ENCODE measurements around the gene RET.
"Not testable (repeated sequence)": the region's sequence is repeated elsewhere in the genome, so short reads cannot be mapped to it uniquely, and the experiment has no call there.

RET gene

DNA sequence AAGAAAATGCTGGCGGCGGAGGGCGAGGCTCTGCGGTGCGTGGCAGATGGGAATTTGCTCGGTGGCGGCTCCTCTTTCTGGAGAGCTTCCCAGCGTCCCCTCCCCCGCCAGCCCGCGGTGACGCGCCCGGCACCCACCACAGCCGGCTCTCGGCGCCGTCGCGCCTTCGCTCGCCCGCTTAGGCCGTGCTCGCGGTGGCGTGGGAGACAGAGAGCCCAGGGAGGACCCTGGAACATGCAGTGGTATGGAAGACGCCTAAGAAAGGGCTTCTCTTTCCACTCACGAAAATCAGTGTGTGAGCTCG lies 60.8 kb downstream of the RET start:
- DNase-seq: peak; percentile 33
- in situ Hi-C loops (cut with HindIII; ENCODE audit: low pct_ligation_motif_present, low pct_unique_long_range_greater_than_20kb, low sequenced_read_pairs): no loop called here

DNA sequence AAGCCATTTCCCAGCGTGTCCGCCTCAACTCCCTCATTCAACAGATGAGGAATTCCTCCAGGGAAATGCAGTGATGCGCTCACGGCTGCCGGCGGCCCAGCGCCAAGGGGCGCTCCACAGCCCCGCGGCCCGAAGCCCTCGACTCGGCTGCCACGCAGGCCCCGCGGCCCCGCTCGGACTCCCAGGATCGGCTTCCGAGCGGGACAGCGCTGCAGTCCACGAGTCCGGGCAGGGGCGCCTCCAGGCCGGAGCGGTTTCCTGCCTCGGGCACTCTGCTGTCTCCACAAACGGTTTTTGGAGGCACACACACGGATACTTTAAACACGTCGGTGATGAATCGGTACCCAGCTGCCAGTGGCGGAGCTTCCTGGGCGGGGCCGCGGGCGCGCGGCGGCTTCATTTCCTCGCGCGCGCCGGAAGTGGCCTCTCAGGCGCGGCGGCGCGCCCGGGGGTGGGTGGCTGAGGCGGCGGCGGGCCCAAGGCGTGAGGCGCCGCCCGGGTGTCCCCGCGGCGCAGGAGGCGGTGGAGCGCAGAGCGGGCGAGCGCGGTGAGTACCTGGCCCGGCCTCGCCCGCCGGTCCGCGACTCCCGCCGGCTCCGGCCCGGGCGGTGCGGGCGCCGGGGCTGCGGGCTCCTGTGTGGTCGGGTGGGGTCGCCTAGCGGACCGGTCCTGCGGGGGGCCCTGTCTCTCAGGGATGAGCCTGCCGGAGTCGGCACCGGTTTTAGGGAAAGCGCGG lies 61.3 kb downstream of the RET start, which contains the start of gene CSGALNACT2:
TSS of gene CSGALNACT2 (plus strand) at position 425 of the 736 bp plus-strand sequence. CDS start 16,705 bp downstream, outside the sequence.
- in situ Hi-C loops (cut with HindIII; ENCODE audit: low pct_ligation_motif_present, low pct_unique_long_range_greater_than_20kb, low sequenced_read_pairs): no loop called here
- DNase-seq: peak; percentile 91

DNA sequence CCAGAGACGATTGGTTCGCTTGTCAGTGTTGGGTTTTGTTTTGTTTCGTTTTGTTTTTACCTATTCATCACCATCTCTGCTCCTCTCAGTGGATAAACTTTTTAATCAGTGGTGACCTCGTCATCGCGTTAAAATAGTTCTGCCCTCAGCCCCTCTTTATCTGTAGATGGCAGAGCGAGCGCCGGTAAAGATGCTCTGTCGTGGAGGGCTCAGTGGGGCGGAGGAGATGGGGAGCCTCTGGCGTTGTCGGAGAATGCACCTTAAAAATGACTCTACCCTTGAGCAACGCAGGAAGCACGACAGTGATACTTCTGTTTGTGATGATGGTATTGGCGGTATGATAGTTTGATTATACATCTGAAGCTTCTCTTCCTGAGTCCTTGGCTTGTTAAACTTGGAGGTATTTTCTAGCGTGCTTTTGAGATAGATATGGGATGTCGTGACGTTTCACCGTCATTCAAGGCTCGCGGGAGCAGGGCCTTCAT lies 61.9 kb downstream of the RET start:
- in situ Hi-C loops (cut with HindIII; ENCODE audit: low pct_ligation_motif_present, low pct_unique_long_range_greater_than_20kb, low sequenced_read_pairs): no loop called here
- DNase-seq: peak; percentile 46

DNA sequence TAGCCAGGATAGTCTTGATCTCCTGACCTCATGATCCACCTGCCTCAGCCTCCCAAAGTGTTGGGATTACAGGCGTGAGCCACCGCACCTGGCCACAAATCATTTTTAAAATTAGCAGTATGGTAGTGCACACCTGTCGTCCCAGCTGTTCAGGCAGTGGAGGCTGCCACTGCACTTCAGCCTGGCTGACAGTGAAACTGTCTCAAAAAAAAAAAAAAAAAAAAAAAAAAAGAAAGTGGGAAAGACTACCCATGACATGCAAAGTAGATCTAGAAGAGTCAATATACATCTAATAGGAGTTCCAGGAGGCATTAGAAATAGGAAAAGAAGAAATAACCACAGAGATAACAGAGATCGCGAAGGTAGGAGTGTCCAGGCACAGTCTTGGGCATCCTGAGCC lies 64.6 kb downstream of the RET start:
- in situ Hi-C loops (cut with HindIII; ENCODE audit: low pct_ligation_motif_present, low pct_unique_long_range_greater_than_20kb, low sequenced_read_pairs): no loop called here
- DNase-seq: no peak

DNA sequence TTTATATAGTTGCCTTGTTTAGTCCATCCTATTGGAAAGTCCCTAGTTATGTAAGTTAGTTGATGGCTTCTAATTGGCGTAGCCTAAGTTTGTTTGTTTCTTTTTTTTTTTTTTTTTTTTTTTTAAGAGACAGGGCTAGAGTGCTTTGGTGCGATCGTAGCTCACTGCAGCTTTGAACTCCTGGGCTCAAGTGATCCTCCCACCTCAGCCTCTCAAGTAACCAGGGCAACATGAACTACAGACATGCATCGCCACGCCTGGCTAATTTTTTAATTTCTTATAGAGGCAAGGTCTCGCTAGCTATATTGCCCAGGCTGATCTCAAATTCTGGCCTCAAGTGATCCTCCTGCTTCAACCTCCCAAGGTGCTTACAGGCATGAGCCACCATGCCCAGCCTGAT lies 68.4 kb downstream of the RET start:
- in situ Hi-C loops (cut with HindIII; ENCODE audit: low pct_ligation_motif_present, low pct_unique_long_range_greater_than_20kb, low sequenced_read_pairs): no loop called here
- DNase-seq: no peak

DNA sequence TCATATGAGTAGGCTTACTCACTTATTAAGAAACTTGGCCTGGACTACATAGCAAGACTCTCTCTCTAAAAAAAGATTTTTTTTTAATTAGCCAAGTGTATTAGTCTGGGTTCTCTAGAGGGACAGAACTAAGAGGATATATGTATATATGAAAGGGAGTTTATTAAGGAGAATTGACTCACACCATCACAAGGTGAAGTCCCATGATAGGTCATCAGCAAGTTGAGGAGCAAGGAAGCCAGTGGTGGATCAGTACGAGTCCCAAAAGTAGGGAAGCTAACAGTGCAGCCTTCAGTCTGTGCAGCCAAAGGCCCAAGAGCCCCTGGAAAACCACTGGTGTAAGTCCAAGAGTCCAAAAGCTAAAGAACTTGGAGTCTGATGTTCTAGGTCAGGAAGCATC lies 69.1 kb downstream of the RET start:
- in situ Hi-C loops (cut with HindIII; ENCODE audit: low pct_ligation_motif_present, low pct_unique_long_range_greater_than_20kb, low sequenced_read_pairs); DNase-seq: not testable (repeated sequence)

DNA sequence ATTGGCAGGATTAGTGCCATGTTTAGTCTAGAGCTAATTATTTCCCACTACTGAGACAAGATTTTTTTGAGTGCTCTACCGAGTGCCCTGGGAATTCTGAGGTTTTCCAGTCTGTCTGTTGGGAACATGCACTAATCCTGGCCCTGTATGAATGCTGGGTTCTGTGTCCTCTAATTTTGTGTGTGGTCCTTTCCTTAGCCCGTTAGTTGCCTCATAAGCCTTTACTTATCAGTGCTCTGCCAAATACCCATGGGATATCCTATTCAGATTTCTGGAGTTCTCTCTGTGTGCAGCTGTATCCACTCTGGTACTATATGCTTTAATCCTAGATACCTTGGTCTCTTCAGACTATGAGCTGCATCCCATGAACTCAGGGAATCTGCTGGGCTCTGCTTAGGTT lies 74.5 kb downstream of the RET start:
- in situ Hi-C loops (cut with HindIII; ENCODE audit: low pct_ligation_motif_present, low pct_unique_long_range_greater_than_20kb, low sequenced_read_pairs): no loop called here
- DNase-seq: no peak

DNA sequence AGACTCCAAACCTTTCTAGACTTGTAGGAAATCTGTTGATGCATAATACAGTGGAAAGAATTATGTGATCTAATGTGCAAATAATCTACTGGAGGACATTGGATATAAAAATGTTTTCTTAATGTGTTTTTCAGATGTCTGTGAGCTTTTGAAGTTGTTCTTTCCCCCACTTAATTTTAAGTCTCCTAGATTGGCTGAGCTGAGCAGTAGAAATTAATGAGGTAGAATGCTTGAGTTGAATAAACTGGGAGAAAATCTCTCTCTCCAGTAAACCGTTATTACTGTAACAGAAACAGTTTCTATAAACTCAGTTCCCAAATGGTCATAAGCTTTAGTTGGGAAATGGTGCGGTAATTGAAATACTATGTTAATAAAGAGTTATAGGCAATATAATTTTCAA lies 77.0 kb downstream of the RET start:
- no peak for DNase-seq
- in situ Hi-C loops (cut with HindIII; ENCODE audit: low pct_ligation_motif_present, low pct_unique_long_range_greater_than_20kb, low sequenced_read_pairs): no loop called here

DNA sequence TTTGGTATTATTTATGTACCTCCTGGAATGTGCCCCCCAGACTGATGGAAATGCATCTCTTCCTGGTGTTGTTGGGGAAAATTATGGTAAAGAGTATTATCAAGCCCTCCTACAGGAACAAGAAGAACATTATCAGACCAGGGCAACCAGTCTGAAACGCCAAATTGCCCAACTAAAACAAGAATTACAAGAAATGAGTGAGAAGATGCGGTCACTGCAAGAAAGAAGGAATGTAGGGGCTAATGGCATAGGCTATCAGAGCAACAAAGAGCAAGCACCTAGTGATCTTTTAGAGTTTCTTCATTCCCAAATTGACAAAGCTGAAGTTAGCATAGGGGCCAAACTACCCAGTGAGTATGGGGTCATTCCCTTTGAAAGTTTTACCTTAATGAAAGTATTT lies 78.4 kb downstream of the RET start:
- in situ Hi-C loops (cut with HindIII; ENCODE audit: low pct_ligation_motif_present, low pct_unique_long_range_greater_than_20kb, low sequenced_read_pairs): no loop called here
- no peak for DNase-seq

DNA sequence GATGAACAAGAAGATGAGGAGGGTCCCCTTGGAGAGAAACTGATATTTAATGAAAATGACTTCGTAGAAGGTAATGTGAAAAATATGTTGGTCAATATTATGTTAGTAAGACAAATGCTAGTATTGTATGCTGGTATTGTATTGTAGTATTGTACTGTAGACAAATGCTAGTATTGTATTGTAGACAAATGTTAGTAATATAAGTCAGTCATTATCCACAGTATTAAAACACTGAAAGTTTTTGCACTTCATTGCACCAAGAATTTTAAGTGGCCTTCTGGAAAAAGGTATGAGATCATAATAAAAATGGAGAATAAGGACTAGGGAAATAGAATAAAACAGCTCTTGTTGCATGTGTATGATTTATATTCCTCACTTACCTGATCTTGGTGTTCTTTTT lies 78.9 kb downstream of the RET start:
- in situ Hi-C loops (cut with HindIII; ENCODE audit: low pct_ligation_motif_present, low pct_unique_long_range_greater_than_20kb, low sequenced_read_pairs): no loop called here

DNA sequence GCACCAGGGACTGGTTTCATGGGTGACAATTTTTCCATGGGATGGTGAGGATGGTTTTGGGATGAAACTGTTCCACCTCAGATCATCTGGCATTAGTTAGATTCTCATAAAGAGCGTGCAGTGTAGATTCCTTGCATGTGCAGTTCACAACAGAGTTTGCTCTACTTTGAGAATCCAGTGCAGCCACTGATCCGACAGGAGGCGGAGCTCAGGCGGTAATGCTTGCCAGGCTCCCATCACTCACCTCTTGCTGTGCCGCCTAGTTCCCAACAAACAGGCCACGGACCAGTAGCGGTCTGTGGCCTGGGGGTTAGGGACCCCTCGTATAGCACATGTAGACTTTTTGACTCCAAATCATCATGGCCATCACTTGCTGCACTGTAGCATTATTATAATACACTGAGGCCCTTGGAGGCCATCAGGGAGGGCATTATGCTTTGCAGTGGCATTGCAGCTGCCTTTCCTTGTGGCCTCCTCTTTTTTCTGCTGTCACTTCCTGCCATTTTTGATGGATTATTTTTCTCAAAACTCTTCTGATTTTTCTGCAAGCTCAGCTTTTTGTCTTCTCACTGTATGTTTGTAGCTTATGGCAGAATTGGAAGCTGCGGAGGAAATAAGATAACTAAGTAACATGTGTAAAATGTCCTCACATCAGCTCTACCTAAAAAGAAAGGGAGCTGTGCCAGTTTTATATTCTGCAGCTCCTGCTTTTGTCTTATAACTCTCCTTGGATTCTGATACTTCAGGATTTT lies 79.9 kb downstream of the RET start:
- no peak for DNase-seq
- in situ Hi-C loops (cut with HindIII; ENCODE audit: low pct_ligation_motif_present, low pct_unique_long_range_greater_than_20kb, low sequenced_read_pairs): no loop called here

More for the DNA sequence above, 78.9 kb downstream of the RET start:
- DNase-seq: no peak

DNA sequence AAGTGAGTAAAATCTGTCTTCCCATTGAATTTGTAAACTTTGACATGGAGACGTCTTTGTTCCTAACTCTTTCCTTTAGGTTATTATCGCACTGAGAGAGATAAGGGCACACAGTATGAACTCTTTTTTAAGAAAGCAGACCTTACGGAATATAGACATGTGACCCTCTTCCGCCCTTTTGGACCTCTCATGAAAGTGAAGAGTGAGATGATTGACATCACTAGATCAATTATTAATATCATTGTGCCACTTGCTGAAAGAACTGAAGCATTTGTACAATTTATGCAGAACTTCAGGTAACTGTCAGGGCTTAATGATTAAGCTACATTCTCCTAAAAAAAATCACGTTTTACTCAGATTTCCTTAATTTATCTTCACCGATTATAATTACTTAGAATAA lies 81.8 kb downstream of the RET start:
- in situ Hi-C loops (cut with HindIII; ENCODE audit: low pct_ligation_motif_present, low pct_unique_long_range_greater_than_20kb, low sequenced_read_pairs): no loop called here

DNA sequence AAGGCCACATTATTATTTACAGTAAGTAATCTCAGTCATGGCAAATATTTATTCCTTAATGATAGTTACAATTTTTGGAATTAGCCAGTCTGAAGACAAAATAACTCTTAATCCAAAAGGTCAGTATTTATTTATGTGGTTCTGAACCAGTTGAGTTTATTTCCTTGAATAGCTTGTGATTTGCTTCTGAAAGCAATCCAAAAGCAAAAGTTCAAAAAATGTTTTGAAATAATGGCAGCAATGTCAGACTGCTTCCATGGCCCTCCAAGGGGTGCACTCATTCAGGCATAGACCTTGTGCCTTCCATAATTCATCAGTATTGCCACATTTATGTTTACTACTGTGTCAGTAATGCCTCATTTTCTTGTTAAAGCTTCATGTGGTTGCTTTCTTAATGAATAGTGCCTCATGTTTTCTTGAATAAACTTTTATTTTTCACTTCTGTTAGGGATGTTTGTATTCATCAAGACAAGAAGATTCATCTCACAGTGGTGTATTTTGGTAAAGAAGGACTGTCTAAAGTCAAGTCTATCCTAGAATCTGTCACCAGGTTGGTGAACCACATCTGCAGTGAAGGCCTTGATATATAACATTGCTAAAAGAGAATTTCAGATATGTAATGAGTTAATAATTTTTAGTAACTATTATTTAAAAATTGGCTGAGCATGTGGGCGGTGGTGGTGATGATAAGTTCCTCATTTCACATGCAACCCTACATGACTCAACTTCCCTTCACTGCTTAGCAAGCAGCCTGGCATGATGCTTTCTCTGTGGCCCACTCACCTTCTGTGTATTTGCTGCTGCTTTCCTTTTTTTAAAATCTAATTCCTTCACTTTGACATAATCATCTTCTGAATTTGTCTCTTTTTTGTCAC lies 83.4 kb downstream of the RET start:
- DNase-seq: no peak
- in situ Hi-C loops (cut with HindIII; ENCODE audit: low pct_ligation_motif_present, low pct_unique_long_range_greater_than_20kb, low sequenced_read_pairs): no loop called here

More for the DNA sequence above, 81.8 kb downstream of the RET start:
- DNase-seq: no peak

DNA sequence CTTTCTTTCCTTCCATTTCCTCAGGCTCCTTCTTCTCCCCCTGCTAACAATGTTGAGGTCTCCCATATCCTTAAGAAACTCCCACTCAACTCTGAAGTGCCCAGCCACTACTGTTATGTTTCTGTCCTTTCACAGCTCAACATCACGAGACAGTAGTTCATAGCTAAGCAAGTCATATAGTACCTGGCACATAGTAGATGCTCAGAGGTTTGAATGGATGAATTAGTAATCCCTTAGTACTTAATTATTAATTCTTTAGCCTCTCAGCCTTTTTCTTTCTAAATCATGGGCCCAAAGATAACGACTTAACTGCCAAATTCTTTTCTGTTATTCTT lies 84.0 kb downstream of the RET start:
- DNase-seq: no peak
- in situ Hi-C loops (cut with HindIII; ENCODE audit: low pct_ligation_motif_present, low pct_unique_long_range_greater_than_20kb, low sequenced_read_pairs): no loop called here

DNA sequence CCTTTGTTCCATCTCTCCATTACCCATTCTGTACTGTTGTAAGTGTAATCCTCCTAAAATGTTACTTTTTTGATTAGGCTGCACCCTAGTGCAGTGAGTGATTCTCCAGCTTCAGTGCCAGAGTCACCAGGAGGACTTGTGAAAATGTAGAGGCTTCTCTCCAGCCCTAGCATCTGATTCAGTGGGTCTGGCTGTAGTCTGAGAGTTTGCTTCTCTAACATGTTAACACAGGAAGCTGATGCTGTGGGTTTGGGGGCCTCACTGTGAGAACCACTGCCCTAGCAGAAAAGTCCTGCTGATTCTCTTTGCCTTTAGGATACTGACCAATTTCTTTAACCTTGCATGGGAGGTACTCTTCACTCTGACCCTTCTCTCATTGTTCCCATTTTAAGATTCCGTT lies 85.7 kb downstream of the RET start:
- in situ Hi-C loops (cut with HindIII; ENCODE audit: low pct_ligation_motif_present, low pct_unique_long_range_greater_than_20kb, low sequenced_read_pairs): no loop called here
- no peak for DNase-seq

DNA sequence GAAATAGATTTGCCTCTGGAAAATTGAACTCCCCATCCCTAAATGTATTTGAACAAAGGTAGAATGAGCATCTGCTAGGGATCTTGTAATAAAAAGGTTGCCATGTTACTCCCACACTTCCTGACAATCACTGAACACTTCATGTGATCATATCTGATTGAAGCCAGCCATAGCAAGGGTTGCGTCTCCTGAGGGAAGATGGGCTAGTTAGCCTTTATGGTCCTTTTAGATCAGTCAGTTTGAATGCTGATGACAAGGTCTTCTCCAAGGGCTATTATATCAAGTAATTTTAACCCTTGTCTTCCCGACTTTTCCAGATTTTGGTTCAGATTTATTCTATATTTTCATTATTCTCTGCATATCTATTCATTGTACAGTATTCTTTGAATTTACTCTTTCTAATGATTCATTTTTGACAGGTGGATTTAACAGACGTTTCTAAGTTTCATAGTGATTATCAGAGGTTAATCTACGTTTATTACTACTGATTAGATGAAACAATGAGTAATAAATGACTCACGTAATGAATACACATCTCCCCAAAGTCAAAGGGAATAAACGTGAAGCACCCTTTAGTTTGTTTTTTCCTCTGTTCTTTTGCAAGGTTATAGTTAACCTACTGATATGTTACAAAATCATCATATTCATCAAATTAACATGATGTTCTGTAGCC lies 89.5 kb downstream of the RET start:
- DNase-seq: no peak
- in situ Hi-C loops (cut with HindIII; ENCODE audit: low pct_ligation_motif_present, low pct_unique_long_range_greater_than_20kb, low sequenced_read_pairs): no loop called here

DNA sequence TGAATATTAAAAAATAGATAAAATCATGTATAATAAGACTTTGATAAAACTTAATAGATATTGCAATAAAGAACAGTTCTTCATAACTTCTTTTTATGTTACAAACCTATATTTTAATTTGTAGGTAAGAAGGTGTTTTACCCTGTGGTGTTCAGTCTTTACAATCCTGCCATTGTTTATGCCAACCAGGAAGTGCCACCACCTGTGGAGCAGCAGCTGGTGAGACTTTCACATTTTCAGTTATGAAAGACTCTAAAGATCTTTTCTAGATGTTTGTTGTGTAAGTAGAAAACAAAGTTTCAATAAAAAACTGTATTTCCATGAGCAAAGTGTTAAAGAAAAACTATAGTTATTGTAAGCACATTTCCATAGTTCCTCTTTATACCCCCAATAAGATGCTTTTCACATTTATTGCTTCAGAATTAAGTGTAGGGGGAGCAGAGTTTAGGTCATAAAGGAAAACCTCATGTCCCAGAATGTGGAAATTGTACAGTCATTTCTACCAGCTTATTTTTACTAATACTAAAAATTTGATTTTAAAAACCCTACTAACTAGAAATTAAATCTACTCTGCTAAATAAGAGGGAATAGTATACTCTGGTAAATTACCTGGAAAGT lies 90.1 kb downstream of the RET start:
- no peak for DNase-seq
- in situ Hi-C loops (cut with HindIII; ENCODE audit: low pct_ligation_motif_present, low pct_unique_long_range_greater_than_20kb, low sequenced_read_pairs): no loop called here

DNA sequence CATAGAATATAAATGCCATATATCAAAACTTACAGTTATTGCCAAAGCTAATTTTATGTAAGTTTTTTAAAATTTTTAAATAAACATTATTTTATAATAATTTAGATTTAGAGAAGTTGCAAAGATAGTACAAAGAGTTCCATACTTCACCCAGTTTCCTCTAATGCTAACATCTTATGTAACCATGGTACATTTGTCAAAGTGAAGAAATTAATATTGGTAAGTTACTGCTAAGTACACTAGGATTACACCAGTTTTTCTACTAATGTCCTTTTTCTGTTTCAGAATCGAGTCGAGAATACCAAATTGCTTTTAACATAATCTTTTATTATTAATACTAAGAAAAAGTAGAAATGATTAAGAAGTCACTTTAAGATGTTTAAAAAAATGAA lies 90.6 kb downstream of the RET start:
- DNase-seq: no peak
- in situ Hi-C loops (cut with HindIII; ENCODE audit: low pct_ligation_motif_present, low pct_unique_long_range_greater_than_20kb, low sequenced_read_pairs): no loop called here
